ENCODE measurements around the gene CTBP2.

The CTBP2 gene

DNA sequence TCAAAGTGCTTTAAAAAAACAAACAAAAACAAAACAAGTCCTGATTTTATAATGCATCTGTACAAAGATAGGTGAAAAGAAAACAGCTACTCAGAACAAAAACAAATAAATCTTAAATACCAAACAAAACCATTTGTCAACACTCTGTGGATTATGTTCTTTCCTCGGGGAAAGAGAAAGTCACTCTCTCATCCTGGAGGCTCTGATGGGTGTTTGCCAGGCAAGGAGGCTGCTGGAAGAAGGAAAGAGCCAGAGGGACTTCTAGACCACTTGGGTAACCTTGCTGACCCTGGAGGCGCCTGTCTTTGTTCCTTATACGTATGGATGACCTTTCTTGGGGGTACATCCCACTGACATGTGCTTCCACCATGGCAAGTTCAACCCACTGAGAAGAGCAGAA is 125.7 kb downstream of the CTBP2 start:
- DNase-seq: no peak

GRCh38 chr10:125033146-125033924 is 127.0 kb downstream of the CTBP2 start:
- no peak for DNase-seq

DNA sequence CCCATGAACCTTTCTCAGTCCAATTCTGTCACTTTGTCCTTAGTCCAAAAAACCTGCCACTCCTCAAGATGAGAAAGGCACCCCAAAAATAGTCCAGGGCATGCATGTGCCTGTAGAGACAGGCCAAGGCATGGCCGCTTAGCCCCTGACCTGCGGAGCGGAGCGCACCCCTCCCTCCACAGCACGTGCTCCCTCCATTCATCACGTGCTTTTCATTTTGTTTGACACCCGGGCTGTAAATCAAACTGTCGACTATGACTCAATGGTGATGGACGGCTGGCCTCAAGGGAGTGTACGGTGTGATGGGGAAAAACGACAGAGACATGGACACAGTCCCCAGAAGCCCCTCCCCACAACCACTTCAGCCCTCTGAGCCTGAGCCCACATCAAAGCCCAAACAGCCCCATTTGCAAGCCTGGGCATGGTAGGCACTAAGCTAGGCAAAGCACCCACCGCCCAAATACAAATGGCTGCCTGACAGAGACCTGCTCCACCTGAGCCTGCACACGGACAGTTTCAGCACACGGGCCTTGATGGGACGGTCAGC is 127.8 kb downstream of the CTBP2 start:
- no peak for DNase-seq

DNA sequence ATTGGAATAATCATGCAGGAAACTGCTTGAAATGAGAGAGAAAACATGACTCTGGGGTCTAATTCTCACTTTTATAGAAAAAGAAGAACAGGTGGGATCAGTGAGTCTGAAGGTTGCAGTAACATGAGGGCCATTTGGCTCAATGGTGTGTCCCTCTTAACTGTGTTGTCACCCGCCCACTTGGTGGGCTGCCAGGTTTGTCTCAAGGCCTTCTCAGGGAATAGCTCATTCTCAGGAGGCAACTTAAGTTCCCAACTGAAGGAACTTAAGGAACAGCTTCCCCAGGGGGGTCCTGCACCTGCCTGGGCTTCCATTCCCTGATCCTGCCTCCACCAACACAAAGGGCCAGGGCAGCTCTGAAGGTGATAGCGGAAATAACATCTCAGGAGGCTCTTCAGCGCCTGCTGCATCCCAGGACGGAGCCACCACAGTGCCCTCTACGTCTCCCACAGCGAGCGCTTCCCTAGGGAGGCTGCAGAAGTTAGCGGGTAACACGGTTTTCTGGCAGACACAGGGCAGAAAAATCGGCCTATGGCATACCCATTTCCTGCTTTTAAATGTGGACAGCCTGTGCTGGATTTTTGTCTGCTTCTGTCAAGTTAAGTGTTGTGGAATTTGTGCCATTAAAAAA is 129.7 kb downstream of the CTBP2 start:
- peak; percentile 12 for DNase-seq

DNA sequence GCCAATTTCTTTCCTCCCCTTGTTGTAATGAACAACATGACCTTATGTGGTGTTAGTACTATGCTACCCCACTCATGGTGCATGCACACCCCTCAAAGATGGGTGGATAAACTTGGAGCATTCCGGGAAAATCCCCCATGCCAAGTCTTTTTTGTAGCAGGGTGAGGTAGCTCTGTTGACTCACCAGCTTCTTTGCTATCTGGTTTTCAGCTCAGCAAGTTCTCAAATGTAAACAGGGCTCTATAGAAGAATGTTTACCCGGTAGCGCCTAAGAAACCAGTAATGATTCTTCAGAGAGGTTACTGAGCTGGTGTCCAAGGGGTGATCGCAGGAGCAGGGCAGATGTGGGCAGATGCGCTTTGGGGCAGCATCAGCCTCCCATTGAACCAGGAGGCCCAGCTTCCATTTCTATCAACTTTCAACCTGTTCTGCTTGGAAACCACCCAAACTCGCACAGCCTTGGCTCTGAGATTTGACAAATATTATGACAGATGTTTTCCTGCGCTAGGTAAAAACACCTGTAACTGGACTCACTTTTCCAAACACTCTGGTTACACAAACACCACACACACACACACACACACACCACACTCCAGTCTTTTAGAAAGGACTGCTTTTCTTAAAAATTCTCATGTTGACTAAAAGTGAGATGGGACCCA is 130.7 kb downstream of the CTBP2 start:
- no peak for DNase-seq

DNA sequence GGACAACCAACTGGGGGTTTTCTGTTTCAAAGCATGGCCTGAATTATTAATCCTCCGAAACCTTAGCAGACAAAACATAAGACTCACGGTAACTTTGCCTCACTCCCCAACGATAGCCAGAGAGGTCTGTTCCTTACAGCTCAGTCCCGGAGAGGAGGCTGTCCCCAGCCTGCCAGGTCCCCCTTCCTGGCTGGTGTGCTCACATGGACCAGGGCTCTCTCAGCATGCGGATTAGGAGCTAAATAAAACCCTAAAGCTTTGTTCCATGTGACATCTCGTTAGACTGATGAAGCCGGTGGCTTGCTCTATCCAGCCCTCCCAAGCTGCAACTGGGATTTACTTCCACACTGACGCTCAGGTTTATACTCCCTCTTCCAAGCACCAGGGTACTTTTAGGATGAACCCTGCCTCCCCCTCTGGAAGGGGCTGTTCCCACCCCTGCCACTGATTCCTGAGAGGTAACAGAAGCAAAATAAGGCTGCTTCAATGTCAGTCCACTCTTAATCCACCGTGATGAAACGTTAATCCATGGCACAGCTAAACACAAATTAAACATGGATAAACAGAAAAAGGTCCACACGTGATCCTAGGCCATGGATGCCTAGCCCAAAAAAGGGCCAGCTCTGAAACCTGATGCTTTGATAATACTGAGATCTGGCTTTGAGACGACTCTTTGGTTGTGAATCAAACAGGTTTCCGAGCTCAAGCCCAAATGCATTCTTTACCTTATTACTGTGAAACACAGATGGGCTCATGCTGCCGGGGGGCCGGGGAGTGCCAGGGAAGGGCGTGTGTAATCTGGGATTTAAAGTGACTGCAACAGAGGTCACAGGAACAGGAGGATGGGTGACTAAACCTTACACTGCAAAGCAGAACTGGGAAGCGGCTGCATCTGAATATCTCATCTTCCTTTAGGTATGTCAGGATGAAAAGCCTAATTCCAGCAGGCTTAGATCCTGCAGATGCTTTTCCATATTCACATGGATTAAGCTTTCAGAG is 132.2 kb downstream of the CTBP2 start:
- DNase-seq: no peak

DNA sequence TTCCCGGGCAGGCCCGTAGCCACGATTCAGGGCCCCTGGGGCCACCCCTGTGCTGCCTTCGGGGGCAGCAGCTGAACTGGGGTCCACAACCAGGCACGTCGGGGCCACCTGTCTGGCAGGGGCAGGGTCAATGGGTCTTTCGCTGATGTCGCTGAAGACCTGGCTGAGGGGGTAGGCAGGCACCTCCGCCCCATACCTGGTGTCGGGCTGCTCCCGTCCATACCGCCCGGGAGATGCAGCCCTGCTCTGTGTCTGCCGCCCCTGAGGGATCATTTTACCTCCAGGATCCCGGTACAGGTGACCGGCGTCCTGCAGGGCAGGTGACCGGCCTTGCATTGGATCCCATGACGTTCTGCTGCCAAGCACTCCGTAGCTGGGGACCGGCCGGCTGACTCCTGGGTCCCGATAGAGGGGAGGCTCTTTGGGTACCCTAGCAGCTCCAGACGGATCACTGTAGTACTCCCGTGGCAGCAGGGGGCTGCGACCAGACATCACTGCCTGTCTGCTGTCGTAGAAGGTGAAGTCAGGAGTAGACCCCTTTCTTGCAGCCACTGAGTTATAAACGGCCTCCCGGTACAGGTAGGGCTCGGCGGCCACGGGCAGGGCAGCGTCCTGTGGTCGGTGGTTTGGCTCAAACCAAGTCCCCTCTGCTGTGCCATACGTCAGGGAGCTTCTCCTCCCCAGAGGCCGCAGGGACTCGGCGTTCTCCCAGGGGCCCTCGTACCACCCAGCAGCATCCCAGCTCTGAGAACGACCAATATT is 133.2 kb downstream of the CTBP2 start:
- no peak for DNase-seq

- DNase-seq: no peak
Measured at GRCh38 chr10:125026036-125026931, 134.1 kb downstream of the CTBP2 start.

- DNase-seq: no peak
Measured at GRCh38 chr10:125025341-125025740, 135.0 kb downstream of the CTBP2 start.

DNA sequence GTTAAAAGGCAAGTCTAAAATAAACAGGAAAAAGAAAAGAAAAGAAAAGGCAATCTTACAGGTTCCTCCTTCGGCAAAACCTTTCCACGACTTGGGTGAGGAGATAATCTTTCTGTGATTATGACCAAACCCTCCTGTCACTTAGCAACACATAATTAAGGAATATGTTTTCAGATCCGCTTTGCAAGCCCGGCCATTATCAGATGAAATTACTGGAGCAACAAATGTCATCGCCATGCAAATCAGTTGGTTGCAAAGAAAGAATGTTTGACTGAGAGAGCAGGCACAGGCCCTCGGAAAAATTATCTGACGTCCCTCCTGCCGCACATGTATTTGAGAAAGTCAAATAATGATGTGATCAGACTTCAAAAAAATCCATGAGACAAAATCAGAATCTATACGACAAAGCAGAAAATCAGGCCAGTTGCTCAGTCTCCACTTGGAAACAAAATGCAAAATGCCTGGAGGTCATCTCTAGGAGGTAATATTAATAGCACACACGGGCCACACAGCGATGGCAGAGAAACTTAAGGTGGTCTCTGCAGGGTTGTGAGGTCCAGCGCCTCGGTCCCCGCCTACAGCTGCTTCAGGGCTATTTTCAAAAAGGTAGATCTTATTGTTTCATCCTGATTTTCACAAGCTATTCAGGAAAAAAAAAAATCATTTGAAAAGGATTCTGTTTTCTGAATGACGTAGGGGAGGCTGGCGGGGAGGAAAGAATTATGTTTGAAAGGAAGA is 135.7 kb downstream of the CTBP2 start:
- no peak for DNase-seq

DNA sequence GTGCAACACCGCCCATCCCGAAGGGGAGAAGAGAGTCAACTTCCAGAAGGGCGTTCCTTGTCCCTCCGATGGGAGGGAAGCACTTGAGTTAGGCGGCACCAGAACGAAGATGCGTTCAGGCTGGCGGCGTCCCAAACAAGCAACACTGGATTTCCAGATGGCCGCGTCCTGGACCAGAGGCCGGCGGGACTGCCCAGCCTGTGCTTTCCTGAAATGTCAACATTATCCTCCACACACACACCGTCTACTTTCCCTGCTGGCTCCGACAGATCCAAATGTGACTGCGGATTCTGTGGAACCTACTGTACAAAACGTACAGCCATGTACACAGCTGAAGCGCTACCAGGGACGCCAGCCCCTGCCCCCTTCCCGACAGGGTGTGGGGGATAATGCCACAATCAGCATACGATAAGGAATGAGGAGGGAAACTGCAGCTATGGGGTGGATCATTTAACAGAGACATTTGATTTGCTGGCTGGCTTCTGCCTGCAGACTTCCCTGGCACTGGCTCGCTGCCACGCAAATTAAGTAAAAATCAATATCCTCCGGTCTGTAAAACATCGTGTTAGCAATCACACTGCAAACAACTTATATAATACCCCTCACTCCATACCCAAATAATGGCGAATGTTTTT is 136.4 kb downstream of the CTBP2 start:
- no peak for DNase-seq

DNA sequence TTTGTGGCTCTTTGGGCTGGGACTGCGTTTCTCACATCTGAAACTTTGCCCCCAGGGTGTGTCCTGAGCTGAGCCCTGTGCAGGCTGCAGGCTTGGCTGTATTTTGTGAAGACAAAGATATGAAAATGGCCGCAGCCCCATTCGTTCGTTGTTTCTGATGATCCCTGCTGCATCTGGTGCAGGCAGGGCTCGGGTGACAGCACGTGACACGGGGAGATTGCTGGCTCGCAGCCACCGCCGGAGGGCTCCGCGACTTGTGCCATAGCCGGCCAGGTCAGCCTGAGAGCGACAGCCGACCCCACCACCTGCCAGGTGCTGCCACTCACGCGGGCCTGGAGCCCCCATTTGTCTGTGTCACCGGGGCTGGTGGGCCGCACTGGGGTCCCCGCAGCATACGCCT is 137.1 kb downstream of the CTBP2 start:
- peak; percentile 10 for DNase-seq

DNA sequence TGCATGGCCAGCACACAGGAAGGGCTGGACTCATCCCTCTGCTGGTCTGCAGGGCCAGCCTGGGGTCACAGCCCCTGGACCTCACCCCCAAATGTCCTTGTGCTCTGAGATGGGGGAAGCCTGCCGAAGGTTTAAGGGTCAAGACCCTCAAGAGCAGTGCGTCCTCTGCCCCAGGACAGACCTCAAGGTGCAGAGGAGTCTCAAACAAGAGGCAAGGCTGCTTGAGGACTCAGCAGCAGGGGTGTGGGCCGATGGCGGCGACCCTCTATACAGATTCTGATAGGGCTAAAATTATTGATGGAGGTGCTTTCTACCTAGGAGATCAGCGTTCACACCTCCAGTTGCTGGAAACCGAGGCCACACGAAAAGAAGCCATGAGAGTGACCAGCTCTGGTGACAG is 137.7 kb downstream of the CTBP2 start:
- DNase-seq: no peak

DNA sequence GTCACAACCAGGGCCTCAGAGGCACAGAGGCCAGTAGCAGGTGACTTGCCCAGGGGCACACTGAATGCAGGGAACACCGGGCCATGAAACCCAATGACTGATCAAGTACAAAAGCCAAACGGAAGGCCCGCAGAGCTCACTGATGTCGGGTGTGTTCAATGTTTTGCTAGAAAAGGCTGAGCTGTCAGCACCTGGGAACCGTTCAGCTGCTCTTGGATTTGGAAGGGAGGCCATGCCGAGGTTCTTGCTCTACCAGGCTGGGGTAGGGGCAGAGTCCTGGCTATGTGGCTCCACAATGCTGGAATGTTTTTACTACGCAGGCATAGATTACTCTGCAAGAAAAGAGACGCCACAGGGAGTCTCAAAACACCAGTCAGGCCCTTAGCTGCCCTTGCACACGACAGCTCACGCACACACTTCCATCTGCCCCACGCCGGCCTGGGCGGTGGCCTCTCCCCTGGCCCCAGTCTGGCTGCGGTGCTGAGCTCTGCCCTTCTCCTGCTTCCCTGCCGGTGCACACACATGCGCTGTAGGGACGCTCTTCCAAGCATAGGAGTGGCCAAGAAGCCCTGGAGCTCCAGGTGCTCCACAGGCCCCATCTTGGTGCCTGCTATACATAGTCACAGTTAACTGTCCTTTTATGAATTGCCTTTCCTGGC is 138.5 kb downstream of the CTBP2 start:
- DNase-seq: no peak

DNA sequence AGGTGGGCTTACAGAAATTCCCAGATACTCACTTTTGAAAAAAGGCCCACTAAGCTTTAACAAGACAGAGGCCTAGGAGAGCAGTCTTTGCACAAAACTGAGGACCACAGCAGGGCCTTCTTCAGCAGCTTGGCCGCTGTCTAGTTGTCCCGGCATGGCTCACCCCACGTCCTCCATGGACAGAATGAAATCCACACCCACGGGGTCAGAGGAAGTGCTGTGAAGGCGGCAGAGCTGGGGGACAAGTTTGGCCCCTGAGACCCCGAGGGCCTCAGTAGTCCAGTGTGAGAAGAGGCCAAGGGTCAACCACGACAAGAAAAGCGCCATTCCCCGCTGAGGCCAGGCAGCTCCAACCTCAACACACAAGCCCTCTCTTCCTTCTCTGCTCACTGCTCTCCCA is 139.5 kb downstream of the CTBP2 start:
- no peak for DNase-seq

GRCh38 chr10:125020386-125020785 is 140.0 kb downstream of the CTBP2 start:
- no peak for DNase-seq

- no peak for DNase-seq
Measured at GRCh38 chr10:125018576-125019143, 141.7 kb downstream of the CTBP2 start.

- no peak for DNase-seq
Measured at GRCh38 chr10:125017547-125018298, 142.6 kb downstream of the CTBP2 start.

Measured in NCI-H2029 treated with DMSO at 0.1 percent for 48 hours (cell line).